ENCODE measurements around the gene HBD.

HBD gene

DNA sequence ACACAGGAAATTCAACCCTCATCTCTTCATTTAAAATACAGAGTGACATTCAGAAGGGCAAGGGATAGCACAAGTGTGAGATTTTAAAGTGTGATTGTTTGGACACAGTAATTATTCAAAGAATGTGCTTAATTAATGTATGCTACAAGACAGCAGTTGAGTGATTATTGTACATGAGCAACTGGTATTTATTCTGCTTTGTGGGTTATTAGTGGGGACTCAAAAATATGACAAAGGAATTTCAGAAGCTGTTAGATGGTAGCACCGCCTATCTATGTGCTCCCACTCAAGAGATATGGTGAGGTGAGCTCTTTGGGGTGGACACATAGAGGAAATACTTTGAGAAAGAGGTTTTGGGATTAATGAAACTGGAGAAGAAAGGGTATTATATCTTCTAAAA, 5.8 kb upstream of the HBD start:
- Histone ChIP-seq H3K27ac (ENCODE audit: extremely low read depth, low read depth, low read length) (no peak overlapping the region), H3K9me3 (ENCODE audit: control insufficient read depth, insufficient read depth, low read depth, low read length) (no peaks in the 10 kb centered on the region), H3K4me3 (ENCODE audit: low read depth, low read length) (no peak overlapping the region), H3K4me1 (ENCODE audit: control insufficient read depth, insufficient read depth, low read length) (no peaks in the 10 kb centered on the region), H3K36me3 (ENCODE audit: control insufficient read depth in 2 of 2, insufficient read depth in 1 of 2, low read length in 2 of 2) (no peaks in the 10 kb centered on the region)
- CTCF ChIA-PET = interaction anchor here (0.6 to 1.0 kb wide), 2 partner anchors 42 to 115 kb away, joined by 5 read pairs; no protein-coding TSS in a partner anchor
- POLR2A ChIA-PET = no interaction called here
- no peak for TF ChIP-seq ZNF324 (tag by site-specific recombination; IDR thresholded peaks at IDR 0.05)
- TF ChIP-seq ZNF701 (tag by site-specific recombination; IDR thresholded peaks at IDR 0.05) = no peak
- no peak for TF ChIP-seq OVOL3 (tag by site-specific recombination; IDR thresholded peaks at IDR 0.05)
- no peak for TF ChIP-seq KLF9 (tag by site-specific recombination; IDR thresholded peaks at IDR 0.05; ENCODE audit: low read depth)
- TF ChIP-seq ZBTB1 (tag by site-specific recombination; IDR thresholded peaks at IDR 0.05) = no peak
- TF ChIP-seq HOXC10 (CRISPR knock-in tag; IDR thresholded peaks at IDR 0.05) = no peak

DNA sequence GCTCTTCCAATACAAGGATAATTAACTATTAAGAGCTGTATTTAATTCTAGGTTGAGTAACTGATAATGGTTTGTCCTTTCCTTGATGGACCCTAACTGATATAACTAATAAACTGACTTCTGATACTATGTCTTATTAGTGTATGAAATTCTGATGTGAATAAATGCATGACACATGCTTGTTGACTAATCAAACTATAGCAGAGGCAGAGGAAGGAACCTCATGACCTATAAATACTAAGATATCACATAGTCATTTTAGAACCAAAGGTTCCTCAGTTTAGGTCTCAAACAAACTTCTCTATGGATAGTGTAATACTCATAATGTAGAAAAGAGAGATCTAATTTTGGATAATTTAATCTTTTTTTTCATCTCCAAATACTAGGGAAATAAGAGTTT, 4.8 kb upstream of the HBD start:
- POLR2A ChIA-PET = no interaction called here
- H3K4me3 ChIP-seq (ENCODE audit: low read depth, low read length) = no peak overlapping the region
- CTCF ChIA-PET = no interaction called here
- H3K9me3 ChIP-seq (ENCODE audit: control insufficient read depth, insufficient read depth, low read depth, low read length) = no peaks in the 10 kb centered on the region
- no peaks in the 10 kb centered on the region for H3K36me3 ChIP-seq (ENCODE audit: control insufficient read depth in 2 of 2, insufficient read depth in 1 of 2, low read length in 2 of 2)
- H3K27ac ChIP-seq (ENCODE audit: extremely low read depth, low read depth, low read length) = no peak overlapping the region
- TF ChIP-seq, protein P1, sequence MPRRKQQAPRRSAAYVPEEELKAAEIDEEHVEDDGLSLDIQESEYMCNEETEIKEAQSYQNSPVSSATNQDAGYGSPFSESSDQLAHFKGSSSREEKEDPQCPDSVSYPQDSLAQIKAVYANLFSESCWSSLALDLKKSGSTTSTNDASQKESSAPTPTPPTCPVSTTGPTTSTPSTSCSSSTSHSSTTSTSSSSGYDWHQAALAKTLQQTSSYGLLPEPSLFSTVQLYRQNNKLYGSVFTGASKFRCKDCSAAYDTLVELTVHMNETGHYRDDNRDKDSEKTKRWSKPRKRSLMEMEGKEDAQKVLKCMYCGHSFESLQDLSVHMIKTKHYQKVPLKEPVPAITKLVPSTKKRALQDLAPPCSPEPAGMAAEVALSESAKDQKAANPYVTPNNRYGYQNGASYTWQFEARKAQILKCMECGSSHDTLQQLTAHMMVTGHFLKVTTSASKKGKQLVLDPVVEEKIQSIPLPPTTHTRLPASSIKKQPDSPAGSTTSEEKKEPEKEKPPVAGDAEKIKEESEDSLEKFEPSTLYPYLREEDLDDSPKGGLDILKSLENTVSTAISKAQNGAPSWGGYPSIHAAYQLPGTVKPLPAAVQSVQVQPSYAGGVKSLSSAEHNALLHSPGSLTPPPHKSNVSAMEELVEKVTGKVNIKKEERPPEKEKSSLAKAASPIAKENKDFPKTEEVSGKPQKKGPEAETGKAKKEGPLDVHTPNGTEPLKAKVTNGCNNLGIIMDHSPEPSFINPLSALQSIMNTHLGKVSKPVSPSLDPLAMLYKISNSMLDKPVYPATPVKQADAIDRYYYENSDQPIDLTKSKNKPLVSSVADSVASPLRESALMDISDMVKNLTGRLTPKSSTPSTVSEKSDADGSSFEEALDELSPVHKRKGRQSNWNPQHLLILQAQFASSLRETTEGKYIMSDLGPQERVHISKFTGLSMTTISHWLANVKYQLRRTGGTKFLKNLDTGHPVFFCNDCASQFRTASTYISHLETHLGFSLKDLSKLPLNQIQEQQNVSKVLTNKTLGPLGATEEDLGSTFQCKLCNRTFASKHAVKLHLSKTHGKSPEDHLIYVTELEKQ (tag by site-specific recombination; IDR thresholded peaks at IDR 0.05; ENCODE audit: borderline replicate concordance) = no peak
- TF ChIP-seq ZBTB1 (tag by site-specific recombination; IDR thresholded peaks at IDR 0.05) (no peak), HOXC10 (CRISPR knock-in tag; IDR thresholded peaks at IDR 0.05) (no peak), ZNF335 (tag by site-specific recombination; conservative IDR thresholded peaks at IDR 0.05) (no peak), TCF7L2 (IDR thresholded peaks at IDR 0.05; ENCODE audit: borderline replicate concordance, low read depth, low read length) (no peak), ZNF292 (tag by site-specific recombination; IDR thresholded peaks at IDR 0.05; ENCODE audit: borderline replicate concordance, low read depth) (no peak), ZNF416 (tag by site-specific recombination; IDR thresholded peaks at IDR 0.05) (no peak), ZBTB48 (tag by site-specific recombination; IDR thresholded peaks at IDR 0.05) (no peak), ZNF473 (tag by site-specific recombination; IDR thresholded peaks at IDR 0.05) (no peak), SCRT2 (tag by site-specific recombination; IDR thresholded peaks at IDR 0.05) (no peak), ZNF16 (tag by site-specific recombination; IDR thresholded peaks at IDR 0.05; ENCODE audit: low read depth) (no peak)
- TF ChIP-seq, protein P2, sequence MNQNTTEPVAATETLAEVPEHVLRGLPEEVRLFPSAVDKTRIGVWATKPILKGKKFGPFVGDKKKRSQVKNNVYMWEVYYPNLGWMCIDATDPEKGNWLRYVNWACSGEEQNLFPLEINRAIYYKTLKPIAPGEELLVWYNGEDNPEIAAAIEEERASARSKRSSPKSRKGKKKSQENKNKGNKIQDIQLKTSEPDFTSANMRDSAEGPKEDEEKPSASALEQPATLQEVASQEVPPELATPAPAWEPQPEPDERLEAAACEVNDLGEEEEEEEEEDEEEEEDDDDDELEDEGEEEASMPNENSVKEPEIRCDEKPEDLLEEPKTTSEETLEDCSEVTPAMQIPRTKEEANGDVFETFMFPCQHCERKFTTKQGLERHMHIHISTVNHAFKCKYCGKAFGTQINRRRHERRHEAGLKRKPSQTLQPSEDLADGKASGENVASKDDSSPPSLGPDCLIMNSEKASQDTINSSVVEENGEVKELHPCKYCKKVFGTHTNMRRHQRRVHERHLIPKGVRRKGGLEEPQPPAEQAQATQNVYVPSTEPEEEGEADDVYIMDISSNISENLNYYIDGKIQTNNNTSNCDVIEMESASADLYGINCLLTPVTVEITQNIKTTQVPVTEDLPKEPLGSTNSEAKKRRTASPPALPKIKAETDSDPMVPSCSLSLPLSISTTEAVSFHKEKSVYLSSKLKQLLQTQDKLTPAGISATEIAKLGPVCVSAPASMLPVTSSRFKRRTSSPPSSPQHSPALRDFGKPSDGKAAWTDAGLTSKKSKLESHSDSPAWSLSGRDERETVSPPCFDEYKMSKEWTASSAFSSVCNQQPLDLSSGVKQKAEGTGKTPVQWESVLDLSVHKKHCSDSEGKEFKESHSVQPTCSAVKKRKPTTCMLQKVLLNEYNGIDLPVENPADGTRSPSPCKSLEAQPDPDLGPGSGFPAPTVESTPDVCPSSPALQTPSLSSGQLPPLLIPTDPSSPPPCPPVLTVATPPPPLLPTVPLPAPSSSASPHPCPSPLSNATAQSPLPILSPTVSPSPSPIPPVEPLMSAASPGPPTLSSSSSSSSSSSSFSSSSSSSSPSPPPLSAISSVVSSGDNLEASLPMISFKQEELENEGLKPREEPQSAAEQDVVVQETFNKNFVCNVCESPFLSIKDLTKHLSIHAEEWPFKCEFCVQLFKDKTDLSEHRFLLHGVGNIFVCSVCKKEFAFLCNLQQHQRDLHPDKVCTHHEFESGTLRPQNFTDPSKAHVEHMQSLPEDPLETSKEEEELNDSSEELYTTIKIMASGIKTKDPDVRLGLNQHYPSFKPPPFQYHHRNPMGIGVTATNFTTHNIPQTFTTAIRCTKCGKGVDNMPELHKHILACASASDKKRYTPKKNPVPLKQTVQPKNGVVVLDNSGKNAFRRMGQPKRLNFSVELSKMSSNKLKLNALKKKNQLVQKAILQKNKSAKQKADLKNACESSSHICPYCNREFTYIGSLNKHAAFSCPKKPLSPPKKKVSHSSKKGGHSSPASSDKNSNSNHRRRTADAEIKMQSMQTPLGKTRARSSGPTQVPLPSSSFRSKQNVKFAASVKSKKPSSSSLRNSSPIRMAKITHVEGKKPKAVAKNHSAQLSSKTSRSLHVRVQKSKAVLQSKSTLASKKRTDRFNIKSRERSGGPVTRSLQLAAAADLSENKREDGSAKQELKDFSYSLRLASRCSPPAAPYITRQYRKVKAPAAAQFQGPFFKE (tag by site-specific recombination; IDR thresholded peaks at IDR 0.05; ENCODE audit: borderline replicate concordance) = no peak
- TF ChIP-seq, protein P3, sequence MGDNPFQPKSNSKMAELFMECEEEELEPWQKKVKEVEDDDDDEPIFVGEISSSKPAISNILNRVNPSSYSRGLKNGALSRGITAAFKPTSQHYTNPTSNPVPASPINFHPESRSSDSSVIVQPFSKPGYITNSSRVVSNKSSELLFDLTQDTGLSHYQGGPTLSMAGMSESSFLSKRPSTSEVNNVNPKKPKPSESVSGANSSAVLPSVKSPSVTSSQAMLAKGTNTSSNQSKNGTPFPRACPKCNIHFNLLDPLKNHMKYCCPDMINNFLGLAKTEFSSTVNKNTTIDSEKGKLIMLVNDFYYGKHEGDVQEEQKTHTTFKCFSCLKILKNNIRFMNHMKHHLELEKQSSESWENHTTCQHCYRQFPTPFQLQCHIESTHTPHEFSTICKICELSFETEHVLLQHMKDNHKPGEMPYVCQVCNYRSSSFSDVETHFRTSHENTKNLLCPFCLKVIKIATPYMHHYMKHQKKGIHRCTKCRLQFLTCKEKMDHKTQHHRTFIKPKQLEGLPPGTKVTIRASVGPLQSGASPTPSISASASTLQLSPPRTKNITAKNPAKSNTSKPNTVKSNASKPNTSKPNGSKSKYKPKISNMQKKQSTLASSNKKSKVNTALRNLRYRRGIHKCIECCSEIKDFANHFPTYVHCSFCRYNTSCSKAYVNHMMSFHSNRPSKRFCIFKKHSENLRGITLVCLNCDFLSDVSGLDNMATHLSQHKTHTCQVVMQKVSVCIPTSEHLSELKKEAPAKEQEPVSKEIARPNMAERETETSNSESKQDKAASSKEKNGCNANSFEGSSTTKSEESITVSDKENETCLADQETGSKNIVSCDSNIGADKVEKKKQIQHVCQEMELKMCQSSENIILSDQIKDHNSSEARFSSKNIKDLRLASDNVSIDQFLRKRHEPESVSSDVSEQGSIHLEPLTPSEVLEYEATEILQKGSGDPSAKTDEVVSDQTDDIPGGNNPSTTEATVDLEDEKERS (tag by site-specific recombination; IDR thresholded peaks at IDR 0.05) = no peak
- TF ChIP-seq, protein P4, sequence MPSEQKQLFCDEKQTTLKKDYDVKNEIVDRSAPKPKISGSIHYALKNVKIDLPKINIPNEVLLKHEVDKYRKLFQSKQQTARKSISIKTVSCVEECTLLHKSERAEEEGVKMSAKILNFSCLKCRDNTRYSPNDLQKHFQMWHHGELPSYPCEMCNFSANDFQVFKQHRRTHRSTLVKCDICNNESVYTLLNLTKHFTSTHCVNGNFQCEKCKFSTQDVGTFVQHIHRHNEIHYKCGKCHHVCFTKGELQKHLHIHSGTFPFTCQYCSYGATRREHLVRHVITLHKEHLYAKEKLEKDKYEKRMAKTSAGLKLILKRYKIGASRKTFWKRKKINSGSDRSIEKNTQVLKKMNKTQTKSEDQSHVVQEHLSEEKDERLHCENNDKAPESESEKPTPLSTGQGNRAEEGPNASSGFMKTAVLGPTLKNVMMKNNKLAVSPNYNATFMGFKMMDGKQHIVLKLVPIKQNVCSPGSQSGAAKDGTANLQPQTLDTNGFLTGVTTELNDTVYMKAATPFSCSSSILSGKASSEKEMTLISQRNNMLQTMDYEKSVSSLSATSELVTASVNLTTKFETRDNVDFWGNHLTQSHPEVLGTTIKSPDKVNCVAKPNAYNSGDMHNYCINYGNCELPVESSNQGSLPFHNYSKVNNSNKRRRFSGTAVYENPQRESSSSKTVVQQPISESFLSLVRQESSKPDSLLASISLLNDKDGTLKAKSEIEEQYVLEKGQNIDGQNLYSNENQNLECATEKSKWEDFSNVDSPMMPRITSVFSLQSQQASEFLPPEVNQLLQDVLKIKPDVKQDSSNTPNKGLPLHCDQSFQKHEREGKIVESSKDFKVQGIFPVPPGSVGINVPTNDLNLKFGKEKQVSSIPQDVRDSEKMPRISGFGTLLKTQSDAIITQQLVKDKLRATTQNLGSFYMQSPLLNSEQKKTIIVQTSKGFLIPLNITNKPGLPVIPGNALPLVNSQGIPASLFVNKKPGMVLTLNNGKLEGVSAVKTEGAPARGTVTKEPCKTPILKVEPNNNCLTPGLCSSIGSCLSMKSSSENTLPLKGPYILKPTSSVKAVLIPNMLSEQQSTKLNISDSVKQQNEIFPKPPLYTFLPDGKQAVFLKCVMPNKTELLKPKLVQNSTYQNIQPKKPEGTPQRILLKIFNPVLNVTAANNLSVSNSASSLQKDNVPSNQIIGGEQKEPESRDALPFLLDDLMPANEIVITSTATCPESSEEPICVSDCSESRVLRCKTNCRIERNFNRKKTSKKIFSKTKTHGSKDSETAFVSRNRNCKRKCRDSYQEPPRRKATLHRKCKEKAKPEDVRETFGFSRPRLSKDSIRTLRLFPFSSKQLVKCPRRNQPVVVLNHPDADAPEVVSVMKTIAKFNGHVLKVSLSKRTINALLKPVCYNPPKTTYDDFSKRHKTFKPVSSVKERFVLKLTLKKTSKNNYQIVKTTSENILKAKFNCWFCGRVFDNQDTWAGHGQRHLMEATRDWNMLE (tag by site-specific recombination; conservative IDR thresholded peaks at IDR 0.05; ENCODE audit: low read depth) = no peak
- no peaks in the 10 kb centered on the region for H3K4me1 ChIP-seq (ENCODE audit: control insufficient read depth, insufficient read depth, low read length)

Data from HEK293 (cell line).